ENCODE measurements around the gene GPR12. TPM values are rescaled to one million over a fixed set of nuclear protein-coding genes. Genes with fewer than 3 reads are reported as not detected.
"Not testable (repeated sequence)": the region's sequence is repeated elsewhere in the genome, so short reads cannot be mapped to it uniquely, and the experiment has no call there.

Gene GPR12
- total RNA-seq, 1 experiment from 2014 or later = not detected

GRCh38 chr13:26727122-26727521 lies 33.5 kb downstream of the GPR12 start:
- Histone ChIP-seq H2AFZ (ENCODE audit: low read length) (no peak overlapping the region), H3K27me3 (ENCODE audit: low read length) (no peaks in the 10 kb centered on the region), H3K36me3 (ENCODE audit: insufficient read depth, low read length) (no peaks in the 10 kb centered on the region), H3K4me2 (ENCODE audit: low read depth, low read length, poor library complexity, severe bottlenecking) (no peak overlapping the region), H3K4me3 (ENCODE audit: low read length) (no peak overlapping the region), H3K9me3 (ENCODE audit: low read length) (no peaks in the 10 kb centered on the region), H3K79me2 (ENCODE audit: low read length) (no peaks in the 10 kb centered on the region), H3K9ac (ENCODE audit: low read length) (no peak overlapping the region), H3K9me2 (replicated peaks; ENCODE audit: insufficient read depth, low read length) (no peaks in the 10 kb centered on the region), H3K27ac (ENCODE audit: low read length) (no peak overlapping the region), H4K20me1 (ENCODE audit: insufficient read depth, low read depth, low read length) (no peaks in the 10 kb centered on the region), H3K4me1 (ENCODE audit: low read length) (no peaks in the 10 kb centered on the region)
- DNase-seq = no peak

DNA sequence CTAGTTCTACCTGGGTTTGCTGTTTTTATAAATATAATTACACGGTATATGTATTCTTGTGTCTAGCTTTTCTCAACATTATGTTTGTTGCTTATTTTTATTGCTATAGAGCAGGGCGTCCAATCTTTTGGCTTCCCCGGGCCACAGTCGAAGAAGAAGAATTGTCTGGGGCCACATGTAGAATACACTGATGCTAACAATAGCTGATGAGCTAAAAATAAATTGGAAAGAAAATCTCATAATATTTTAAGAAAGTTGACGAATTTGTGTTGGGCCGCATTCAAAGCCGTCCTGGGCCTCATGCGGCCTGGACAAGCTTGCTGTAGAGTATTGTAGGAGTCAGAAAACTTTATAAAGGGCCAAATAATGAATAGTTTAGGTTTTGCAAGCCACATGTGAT lies 33.9 kb downstream of the GPR12 start:
- Histone ChIP-seq H3K4me3 (ENCODE audit: low read length) (no peak overlapping the region), H2AFZ (ENCODE audit: low read length) (no peak overlapping the region), H3K9ac (ENCODE audit: low read length) (no peak overlapping the region), H3K4me1 (ENCODE audit: low read length) (no peaks in the 10 kb centered on the region), H3K9me2 (replicated peaks; ENCODE audit: insufficient read depth, low read length) (no peaks in the 10 kb centered on the region), H3K36me3 (ENCODE audit: insufficient read depth, low read length) (no peaks in the 10 kb centered on the region), H3K9me3 (ENCODE audit: low read length) (no peaks in the 10 kb centered on the region), H4K20me1 (ENCODE audit: insufficient read depth, low read depth, low read length) (no peaks in the 10 kb centered on the region), H3K4me2 (ENCODE audit: low read depth, low read length, poor library complexity, severe bottlenecking) (no peak overlapping the region), H3K27ac (ENCODE audit: low read length) (no peak overlapping the region), H3K27me3 (ENCODE audit: low read length) (no peaks in the 10 kb centered on the region), H3K79me2 (ENCODE audit: low read length) (no peaks in the 10 kb centered on the region)
- DNase-seq = no peak

GRCh38 chr13:26723620-26724019 lies 37.0 kb downstream of the GPR12 start:
- not testable (repeated sequence) for H3K9me3 ChIP-seq (ENCODE audit: low read length); H3K9ac ChIP-seq (ENCODE audit: low read length); H3K4me3 ChIP-seq (ENCODE audit: low read length); H3K4me2 ChIP-seq (ENCODE audit: low read depth, low read length, poor library complexity, severe bottlenecking); H2AFZ ChIP-seq (ENCODE audit: low read length); H3K9me2 ChIP-seq (replicated peaks; ENCODE audit: insufficient read depth, low read length); H3K27me3 ChIP-seq (ENCODE audit: low read length); H4K20me1 ChIP-seq (ENCODE audit: insufficient read depth, low read depth, low read length); H3K79me2 ChIP-seq (ENCODE audit: low read length); H3K4me1 ChIP-seq (ENCODE audit: low read length); H3K27ac ChIP-seq (ENCODE audit: low read length); H3K36me3 ChIP-seq (ENCODE audit: insufficient read depth, low read length); DNase-seq

GRCh38 chr13:26722321-26722720 lies 38.3 kb downstream of the GPR12 start:
- Histone ChIP-seq H3K36me3 (ENCODE audit: insufficient read depth, low read length) (no peaks in the 10 kb centered on the region), H3K27ac (ENCODE audit: low read length) (no peak overlapping the region), H3K9me3 (ENCODE audit: low read length) (no peaks in the 10 kb centered on the region), H3K4me1 (ENCODE audit: low read length) (no peaks in the 10 kb centered on the region), H3K27me3 (ENCODE audit: low read length) (no peaks in the 10 kb centered on the region), H3K9ac (ENCODE audit: low read length) (no peak overlapping the region), H4K20me1 (ENCODE audit: insufficient read depth, low read depth, low read length) (no peaks in the 10 kb centered on the region), H3K9me2 (replicated peaks; ENCODE audit: insufficient read depth, low read length) (no peaks in the 10 kb centered on the region), H3K79me2 (ENCODE audit: low read length) (no peaks in the 10 kb centered on the region), H2AFZ (ENCODE audit: low read length) (no peak overlapping the region), H3K4me2 (ENCODE audit: low read depth, low read length, poor library complexity, severe bottlenecking) (no peak overlapping the region), H3K4me3 (ENCODE audit: low read length) (no peak overlapping the region)
- no peak for DNase-seq

DNA sequence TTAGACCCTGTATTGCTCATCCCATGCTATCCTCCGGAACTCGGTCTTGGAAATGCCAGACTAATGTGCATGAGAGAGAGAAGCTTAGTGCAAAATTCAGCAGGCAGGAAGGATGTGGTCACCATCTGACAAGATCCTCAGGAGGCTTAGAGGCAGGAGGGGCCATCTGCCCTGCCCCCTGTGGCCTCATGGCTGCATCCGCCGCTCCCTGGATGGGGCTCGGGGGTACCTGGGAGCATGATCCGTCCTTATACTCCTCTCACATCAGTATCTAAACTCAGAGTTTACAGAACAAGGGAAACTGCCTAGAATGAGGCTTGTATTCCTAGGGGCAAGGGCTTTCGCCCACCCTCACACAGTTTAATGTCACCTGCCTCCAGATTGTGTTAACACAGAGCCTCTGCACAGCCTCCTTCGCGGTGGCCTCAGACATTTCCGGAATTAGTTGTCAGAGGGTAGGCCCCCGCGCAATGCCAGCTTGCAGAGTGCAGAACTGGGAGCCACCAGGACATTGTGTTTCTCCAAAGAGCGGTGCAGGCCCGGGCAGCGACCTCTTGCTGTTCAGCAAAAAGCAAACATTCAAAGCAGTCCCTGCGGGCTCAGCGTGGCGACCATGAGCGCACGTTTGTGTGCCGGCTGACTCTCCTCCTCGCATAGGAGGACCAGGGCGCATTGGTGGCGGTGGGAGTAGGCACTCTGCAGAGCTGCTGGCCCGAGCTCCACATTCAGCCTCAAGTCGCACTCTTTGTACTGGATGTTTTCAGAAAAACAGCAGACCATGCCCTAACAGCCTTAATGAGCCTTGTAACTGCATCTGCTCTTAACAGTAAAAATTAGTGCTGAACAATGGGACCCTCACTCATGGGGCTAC lies 39.1 kb downstream of the GPR12 start:
- DNase-seq = no peak
- no peaks in the 10 kb centered on the region for H4K20me1 ChIP-seq (ENCODE audit: insufficient read depth, low read depth, low read length)
- H3K27ac ChIP-seq (ENCODE audit: low read length) = no peak overlapping the region
- H3K27me3 ChIP-seq (ENCODE audit: low read length) = no peaks in the 10 kb centered on the region
- no peak overlapping the region for H2AFZ ChIP-seq (ENCODE audit: low read length)
- H3K4me3 ChIP-seq (ENCODE audit: low read length) = no peak overlapping the region
- no peaks in the 10 kb centered on the region for H3K4me1 ChIP-seq (ENCODE audit: low read length)
- H3K9ac ChIP-seq (ENCODE audit: low read length) = no peak overlapping the region
- H3K9me2 ChIP-seq (replicated peaks; ENCODE audit: insufficient read depth, low read length) = no peaks in the 10 kb centered on the region
- H3K36me3 ChIP-seq (ENCODE audit: insufficient read depth, low read length) = no peaks in the 10 kb centered on the region
- no peak overlapping the region for H3K4me2 ChIP-seq (ENCODE audit: low read depth, low read length, poor library complexity, severe bottlenecking)
- H3K79me2 ChIP-seq (ENCODE audit: low read length) = no peaks in the 10 kb centered on the region
- H3K9me3 ChIP-seq (ENCODE audit: low read length) = no peaks in the 10 kb centered on the region

DNA sequence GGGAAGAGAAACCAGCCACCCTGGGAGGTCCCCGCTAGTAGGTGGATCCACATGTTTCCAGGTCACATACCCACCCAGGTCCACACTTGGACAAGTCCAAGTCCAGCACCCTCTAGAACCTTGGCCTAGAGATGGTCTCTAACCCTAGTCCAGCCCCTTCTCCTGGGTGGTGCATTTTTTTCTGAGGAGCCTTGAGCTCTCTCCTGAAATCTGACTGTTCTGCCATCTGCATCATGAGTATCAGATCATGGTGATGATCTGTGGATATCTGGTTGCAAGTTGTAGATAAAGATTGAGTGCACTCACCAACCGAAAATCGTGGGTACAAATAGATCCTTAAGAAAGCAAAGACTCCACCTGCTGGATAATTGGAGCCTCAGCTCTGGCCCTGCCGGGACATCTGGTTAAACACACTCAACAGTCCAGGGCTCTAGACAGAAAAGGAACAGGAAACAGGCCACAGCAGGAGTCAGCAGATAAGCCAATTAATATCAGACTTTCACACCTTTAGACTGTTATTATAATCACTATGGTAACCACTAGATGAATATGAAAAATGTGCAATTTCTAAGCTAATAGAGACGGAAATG lies 41.1 kb downstream of the GPR12 start:
- H3K9me3 ChIP-seq (ENCODE audit: low read length) = no peaks in the 10 kb centered on the region
- H3K79me2 ChIP-seq (ENCODE audit: low read length) = no peaks in the 10 kb centered on the region
- no peak overlapping the region for H3K4me2 ChIP-seq (ENCODE audit: low read depth, low read length, poor library complexity, severe bottlenecking)
- H4K20me1 ChIP-seq (ENCODE audit: insufficient read depth, low read depth, low read length) = no peaks in the 10 kb centered on the region
- H3K9me2 ChIP-seq (replicated peaks; ENCODE audit: insufficient read depth, low read length) = no peaks in the 10 kb centered on the region
- no peak for DNase-seq
- no peaks in the 10 kb centered on the region for H3K27me3 ChIP-seq (ENCODE audit: low read length)
- H3K4me1 ChIP-seq (ENCODE audit: low read length) = no peaks in the 10 kb centered on the region
- no peak overlapping the region for H3K9ac ChIP-seq (ENCODE audit: low read length)
- H2AFZ ChIP-seq (ENCODE audit: low read length) = no peak overlapping the region
- H3K36me3 ChIP-seq (ENCODE audit: insufficient read depth, low read length) = no peaks in the 10 kb centered on the region
- H3K4me3 ChIP-seq (ENCODE audit: low read length) = no peak overlapping the region
- H3K27ac ChIP-seq (ENCODE audit: low read length) = no peak overlapping the region

DNA sequence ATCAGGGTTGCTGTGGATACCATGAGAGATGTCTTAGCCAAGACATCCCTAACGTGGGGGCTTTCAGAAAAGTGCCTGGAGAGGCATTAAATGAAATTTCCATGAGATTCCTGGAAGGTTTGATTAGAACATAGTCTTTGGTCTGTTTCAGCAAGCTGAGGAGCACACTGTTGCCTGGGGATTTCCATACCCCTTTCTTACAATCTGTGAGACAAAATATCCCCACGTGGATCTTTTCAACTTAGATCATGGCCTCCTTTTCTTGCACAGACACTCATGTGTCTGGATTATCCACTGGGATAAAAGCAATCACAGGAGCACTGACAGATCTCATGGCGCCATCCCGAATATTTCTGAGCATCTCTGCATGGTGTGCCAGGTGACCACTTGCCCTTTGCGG lies 41.7 kb downstream of the GPR12 start:
- H3K4me3 ChIP-seq (ENCODE audit: low read length) = no peak overlapping the region
- no peaks in the 10 kb centered on the region for H3K79me2 ChIP-seq (ENCODE audit: low read length)
- no peaks in the 10 kb centered on the region for H4K20me1 ChIP-seq (ENCODE audit: insufficient read depth, low read depth, low read length)
- no peak overlapping the region for H3K4me2 ChIP-seq (ENCODE audit: low read depth, low read length, poor library complexity, severe bottlenecking)
- H3K9me3 ChIP-seq (ENCODE audit: low read length) = no peaks in the 10 kb centered on the region
- H3K27me3 ChIP-seq (ENCODE audit: low read length) = no peaks in the 10 kb centered on the region
- no peak overlapping the region for H2AFZ ChIP-seq (ENCODE audit: low read length)
- H3K27ac ChIP-seq (ENCODE audit: low read length) = no peak overlapping the region
- DNase-seq = no peak
- H3K9me2 ChIP-seq (replicated peaks; ENCODE audit: insufficient read depth, low read length) = no peaks in the 10 kb centered on the region
- no peaks in the 10 kb centered on the region for H3K4me1 ChIP-seq (ENCODE audit: low read length)
- H3K9ac ChIP-seq (ENCODE audit: low read length) = no peak overlapping the region
- H3K36me3 ChIP-seq (ENCODE audit: insufficient read depth, low read length) = no peaks in the 10 kb centered on the region

DNA sequence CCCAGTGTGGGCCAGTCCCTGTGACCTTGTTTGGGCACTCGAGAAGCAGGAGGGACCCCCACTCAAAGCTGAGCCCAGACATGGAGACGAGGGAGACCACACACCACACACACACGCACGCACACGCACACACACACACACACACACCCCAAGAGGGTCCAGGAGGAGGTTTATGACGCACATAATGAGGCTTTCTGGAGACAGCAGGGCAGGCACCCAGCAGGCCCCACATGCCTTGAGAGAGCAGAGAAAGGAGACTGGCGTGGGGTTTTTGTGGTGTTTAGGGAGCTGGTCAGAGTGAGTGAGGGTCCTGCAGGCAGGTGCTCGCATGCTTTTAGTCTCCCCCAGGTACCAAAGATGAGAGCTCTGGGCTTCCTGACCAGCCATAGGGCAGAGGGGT lies 42.4 kb downstream of the GPR12 start:
- Histone ChIP-seq H4K20me1 (ENCODE audit: insufficient read depth, low read depth, low read length) (no peaks in the 10 kb centered on the region), H3K4me3 (ENCODE audit: low read length) (no peak overlapping the region), H3K9me3 (ENCODE audit: low read length) (no peaks in the 10 kb centered on the region), H3K79me2 (ENCODE audit: low read length) (no peaks in the 10 kb centered on the region), H2AFZ (ENCODE audit: low read length) (no peak overlapping the region), H3K4me2 (ENCODE audit: low read depth, low read length, poor library complexity, severe bottlenecking) (no peak overlapping the region), H3K27me3 (ENCODE audit: low read length) (no peaks in the 10 kb centered on the region), H3K4me1 (ENCODE audit: low read length) (no peaks in the 10 kb centered on the region), H3K9me2 (replicated peaks; ENCODE audit: insufficient read depth, low read length) (no peaks in the 10 kb centered on the region), H3K27ac (ENCODE audit: low read length) (no peak overlapping the region), H3K36me3 (ENCODE audit: insufficient read depth, low read length) (no peaks in the 10 kb centered on the region), H3K9ac (ENCODE audit: low read length) (no peak overlapping the region)
- DNase-seq = no peak
